PC-9 (cell line): ENCODE measurements around the gene CDKN2D.

Source experiments
- CTCF ChIP-seq: fragments of 200-600 bp; sonication (generic); conservative IDR thresholded peaks from 2 replicates; pipeline ENCODE4 v1.6.1; 2017; ENCODE audit warnings: mixed run types, antibody characterized with exemption, mild to moderate bottlenecking, moderate library complexity
- EZH2 ChIP-seq: fragments of 200-600 bp; sonication (generic); IDR thresholded peaks from 2 replicates; pipeline ENCODE4 v1.8.0; 2017; ENCODE audit warnings: antibody characterized with exemption, low read depth

DNA sequence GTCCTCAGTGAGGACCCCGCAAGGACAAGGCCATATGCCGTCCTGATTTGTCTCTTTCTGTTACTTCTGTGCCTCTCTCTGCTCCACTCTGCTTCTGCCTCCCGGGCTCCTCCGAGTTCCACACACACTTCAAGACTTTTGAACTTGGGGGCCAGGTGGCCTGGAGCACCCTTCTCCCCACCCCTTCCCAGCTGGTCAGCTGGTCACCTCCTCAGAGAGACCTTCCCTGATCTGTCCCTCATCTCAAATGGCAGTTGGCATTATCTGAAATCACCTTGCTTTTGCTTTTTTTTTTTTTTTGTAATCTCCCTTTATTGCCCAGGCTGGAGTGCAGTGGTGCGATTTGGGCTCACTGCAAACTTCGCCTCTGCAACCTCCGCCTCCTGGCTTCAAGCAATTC lies 49.4 kb downstream of the CDKN2D start:
- TF ChIP-seq CTCF (no peak), EZH2 (no peak)
